Lower lobe of right lung (tissue), 2 donors: ENCODE measurements around the gene ANO4. TPM values are rescaled to one million over a fixed set of nuclear protein-coding genes. Genes with fewer than 3 reads are reported as not detected.

Source experiments
- ATAC-seq, 2 donors: fragments of 200-7000 bp; cut with Tn5 transposase; one replicate each; pipeline ENCODE4 v1.9.1; 2020 to 2022; ENCODE audit warnings: mild to moderate bottlenecking in 2 of 2, moderate library complexity in 2 of 2
- DNase-seq: peaks from one replicate; pipeline ENCODE4 v3.0.0-alpha.2; 2020
- H3K27ac ChIP-seq: fragments of 200-600 bp; one replicate; pipeline ENCODE4 v1.8.0; 2022
- H3K27me3 ChIP-seq: fragments of 200-600 bp; one replicate; pipeline ENCODE4 v1.8.0; 2022; ENCODE audit warnings: low read depth
- H3K36me3 ChIP-seq: fragments of 200-600 bp; one replicate; pipeline ENCODE4 v1.8.0; 2022; ENCODE audit warnings: mild to moderate bottlenecking
- H3K4me1 ChIP-seq: fragments of 200-600 bp; one replicate; pipeline ENCODE4 v1.8.0; 2022
- H3K4me3 ChIP-seq: fragments of 200-600 bp; one replicate; pipeline ENCODE4 v1.8.0; 2022; ENCODE audit warnings: mild to moderate bottlenecking
- H3K9me3 ChIP-seq: fragments of 200-600 bp; one replicate; pipeline ENCODE4 v1.8.0; 2022
- CTCF ChIP-seq: fragments of 200-600 bp; IDR thresholded peaks from one replicate; pipeline ENCODE4 v1.8.0; 2022; ENCODE audit warnings: antibody characterized with exemption, mild to moderate bottlenecking
- intact Hi-C: fragments of 100-400 bp; cut with DNase I; formaldehyde crosslinking; loops from one replicate; pipeline ENCODE4 v1.11.0; 2022
- total RNA-seq: library from RNA; stranded (reverse); fragmentation: NEBNext Ultra II Directional; extraction: Animal tissue kit (Norgen Biotek cat#: 25700); gene quantifications from one replicate; pipeline ENCODE4 v1.2.1, GENCODE V29; 2021
- donor health status: DM: no; HTN: yes; CAD: no; lungs with severe emphysema.

The ANO4 gene
- total RNA-seq, 1 donor from 2014 or later = 0.74 TPM

- ATAC-seq = no peak
- H3K4me1 ChIP-seq = no peaks in the 10 kb centered on the region
- no peaks in the 10 kb centered on the region for H3K9me3 ChIP-seq
- H3K36me3 ChIP-seq = no peaks in the 10 kb centered on the region
- no peak for DNase-seq
- intact Hi-C loops = no loop called here
- H3K27me3 ChIP-seq = no peaks in the 10 kb centered on the region
- H3K27ac ChIP-seq = no peak overlapping the region
- no peak overlapping the region for H3K4me3 ChIP-seq
- no peak for TF ChIP-seq CTCF
Measured at GRCh38 chr12:100797246-100797645, 2.7 kb downstream of the ANO4 start.

GRCh38 chr12:100797786-100798185, 3.2 kb downstream of the ANO4 start:
- Histone ChIP-seq H3K9me3 (no peaks in the 10 kb centered on the region), H3K36me3 (no peaks in the 10 kb centered on the region), H3K4me1 (no peaks in the 10 kb centered on the region), H3K4me3 (no peak overlapping the region), H3K27me3 (no peaks in the 10 kb centered on the region), H3K27ac (no peak overlapping the region)
- TF ChIP-seq CTCF = no peak
- intact Hi-C loops = no loop called here
- ATAC-seq (no peak), DNase-seq (no peak)

- Histone ChIP-seq H3K36me3 (no peaks in the 10 kb centered on the region), H3K27ac (no peak overlapping the region), H3K27me3 (no peaks in the 10 kb centered on the region), H3K4me1 (no peaks in the 10 kb centered on the region), H3K9me3 (no peaks in the 10 kb centered on the region), H3K4me3 (no peak overlapping the region)
- ATAC-seq = no peak
- intact Hi-C loops = no loop called here
- no peak for TF ChIP-seq CTCF
- DNase-seq = no peak
Measured at GRCh38 chr12:100798286-100799160, 3.9 kb downstream of the ANO4 start.

- H3K27ac ChIP-seq = no peak overlapping the region
- TF ChIP-seq CTCF = no peak
- intact Hi-C loops = no loop called here
Measured at GRCh38 chr12:100799770-100800169, 5.2 kb downstream of the ANO4 start.

GRCh38 chr12:100800723-100801122, 6.1 kb downstream of the ANO4 start:
- DNase-seq (no peak), ATAC-seq (no peak)
- intact Hi-C loops = no loop called here
- no peak overlapping the region for H3K27ac ChIP-seq
- TF ChIP-seq CTCF = no peak
- H3K36me3 ChIP-seq = no peaks in the 10 kb centered on the region
- H3K27me3 ChIP-seq = no peaks in the 10 kb centered on the region
- no peak overlapping the region for H3K4me3 ChIP-seq
- H3K4me1 ChIP-seq = no peaks in the 10 kb centered on the region
- H3K9me3 ChIP-seq = no peaks in the 10 kb centered on the region

More at GRCh38 chr12:100799770-100800169, 5.2 kb downstream of the ANO4 start:
- no peaks in the 10 kb centered on the region for H3K9me3 ChIP-seq
- no peak for ATAC-seq
- no peaks in the 10 kb centered on the region for H3K36me3 ChIP-seq
- H3K27me3 ChIP-seq = no peaks in the 10 kb centered on the region
- no peaks in the 10 kb centered on the region for H3K4me1 ChIP-seq
- DNase-seq = no peak
- H3K4me3 ChIP-seq = no peak overlapping the region
